Ishikawa (cell line): Measurements from ENCODE around the gene CCDC187.

Experiments
- CEBPB ChIP-seq: IDR thresholded peaks from 2 replicates; pipeline ENCODE4 v1.6.1; 2012
- CREB1 ChIP-seq: IDR thresholded peaks from 2 replicates; pipeline ENCODE4 v1.6.1; 2012; ENCODE audit warnings: low read depth
- EGR1 ChIP-seq: IDR thresholded peaks from 2 replicates; pipeline ENCODE4 v1.6.1; 2012
- EP300 ChIP-seq: IDR thresholded peaks from 2 replicates; pipeline ENCODE4 v1.6.1; 2012; ENCODE audit warnings: borderline replicate concordance
- FOXM1 ChIP-seq: IDR thresholded peaks from 2 replicates; pipeline ENCODE4 v1.6.1; 2012; ENCODE audit warnings: low read depth, borderline replicate concordance
- NFIC ChIP-seq: IDR thresholded peaks from 2 replicates; pipeline ENCODE4 v1.6.1; 2012
- RAD21 ChIP-seq: IDR thresholded peaks from 2 replicates; pipeline ENCODE4 v1.6.1; 2012; ENCODE audit warnings: low read depth
- TAF1 ChIP-seq: IDR thresholded peaks from 2 replicates; pipeline ENCODE4 v1.6.1; 2012; ENCODE audit warnings: low read depth, mild to moderate bottlenecking
- TCF12 ChIP-seq: IDR thresholded peaks from 2 replicates; pipeline ENCODE4 v1.6.1; 2012; ENCODE audit warnings: low read depth
- TEAD4 ChIP-seq: IDR thresholded peaks from 2 replicates; pipeline ENCODE4 v1.6.1; 2012
- YY1 ChIP-seq: IDR thresholded peaks from 2 replicates; pipeline ENCODE4 v1.6.1; 2012; ENCODE audit warnings: low read depth
- ZBTB7A ChIP-seq: IDR thresholded peaks from 2 replicates; pipeline ENCODE4 v1.6.1; 2012; ENCODE audit warnings: low read depth
- TF ChIP-seq, protein P1 (sequence below): IDR thresholded peaks from 2 replicates; pipeline ENCODE4 v1.6.1; 2012; ENCODE audit warnings: low read depth, mild to moderate bottlenecking
- TF ChIP-seq, protein P2 (sequence below): IDR thresholded peaks from 2 replicates; pipeline ENCODE4 v1.6.1; 2012
- TF ChIP-seq, protein P3 (sequence below): IDR thresholded peaks from 2 replicates; pipeline ENCODE4 v1.6.1; 2012

Gene CCDC187

DNA sequence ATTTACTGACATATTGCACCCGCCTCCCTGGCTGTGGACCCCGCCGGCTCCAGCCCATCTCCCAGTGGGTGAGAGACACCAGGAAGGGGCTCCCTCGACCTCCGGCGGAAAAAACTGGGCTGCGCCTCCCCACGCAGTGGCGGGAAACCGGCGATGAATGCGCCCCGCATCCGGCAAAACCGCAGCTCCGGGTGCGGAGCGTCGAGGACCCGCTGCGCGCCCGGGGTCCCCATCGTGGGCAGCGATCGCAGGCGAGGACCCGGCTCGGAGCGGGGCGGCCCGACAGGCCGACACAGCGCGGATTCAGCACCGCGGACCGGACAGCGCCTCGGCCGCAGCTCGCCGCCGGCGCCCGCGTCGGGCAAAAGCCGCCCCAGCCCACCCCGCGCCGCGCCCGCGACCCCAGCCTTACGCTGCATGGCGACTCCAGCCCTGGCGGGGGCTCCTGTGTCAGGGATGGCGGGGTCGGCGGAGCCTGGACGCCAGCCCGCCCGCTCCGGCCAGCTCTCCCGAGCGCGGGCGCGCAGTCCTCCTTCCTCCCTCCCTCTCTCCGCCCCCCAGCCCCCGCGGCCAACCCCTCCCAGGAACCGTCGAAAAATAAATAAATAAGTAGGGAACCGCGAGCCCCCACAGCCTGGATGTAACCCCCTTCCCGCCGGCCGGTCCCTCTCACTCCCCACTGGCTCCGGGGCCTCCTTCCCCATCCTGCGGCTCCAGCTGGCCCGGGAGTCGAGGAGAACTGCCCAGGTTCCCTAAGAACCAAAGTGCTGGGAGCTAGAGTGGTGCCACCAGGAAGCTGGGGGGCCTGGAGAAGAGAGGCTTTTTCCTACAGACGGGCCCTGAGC is 102.1 kb downstream of the CCDC187 start:
- TF ChIP-seq TCF12, result no peak
- TF ChIP-seq, protein P1, sequence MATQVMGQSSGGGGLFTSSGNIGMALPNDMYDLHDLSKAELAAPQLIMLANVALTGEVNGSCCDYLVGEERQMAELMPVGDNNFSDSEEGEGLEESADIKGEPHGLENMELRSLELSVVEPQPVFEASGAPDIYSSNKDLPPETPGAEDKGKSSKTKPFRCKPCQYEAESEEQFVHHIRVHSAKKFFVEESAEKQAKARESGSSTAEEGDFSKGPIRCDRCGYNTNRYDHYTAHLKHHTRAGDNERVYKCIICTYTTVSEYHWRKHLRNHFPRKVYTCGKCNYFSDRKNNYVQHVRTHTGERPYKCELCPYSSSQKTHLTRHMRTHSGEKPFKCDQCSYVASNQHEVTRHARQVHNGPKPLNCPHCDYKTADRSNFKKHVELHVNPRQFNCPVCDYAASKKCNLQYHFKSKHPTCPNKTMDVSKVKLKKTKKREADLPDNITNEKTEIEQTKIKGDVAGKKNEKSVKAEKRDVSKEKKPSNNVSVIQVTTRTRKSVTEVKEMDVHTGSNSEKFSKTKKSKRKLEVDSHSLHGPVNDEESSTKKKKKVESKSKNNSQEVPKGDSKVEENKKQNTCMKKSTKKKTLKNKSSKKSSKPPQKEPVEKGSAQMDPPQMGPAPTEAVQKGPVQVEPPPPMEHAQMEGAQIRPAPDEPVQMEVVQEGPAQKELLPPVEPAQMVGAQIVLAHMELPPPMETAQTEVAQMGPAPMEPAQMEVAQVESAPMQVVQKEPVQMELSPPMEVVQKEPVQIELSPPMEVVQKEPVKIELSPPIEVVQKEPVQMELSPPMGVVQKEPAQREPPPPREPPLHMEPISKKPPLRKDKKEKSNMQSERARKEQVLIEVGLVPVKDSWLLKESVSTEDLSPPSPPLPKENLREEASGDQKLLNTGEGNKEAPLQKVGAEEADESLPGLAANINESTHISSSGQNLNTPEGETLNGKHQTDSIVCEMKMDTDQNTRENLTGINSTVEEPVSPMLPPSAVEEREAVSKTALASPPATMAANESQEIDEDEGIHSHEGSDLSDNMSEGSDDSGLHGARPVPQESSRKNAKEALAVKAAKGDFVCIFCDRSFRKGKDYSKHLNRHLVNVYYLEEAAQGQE, result peak; percentile 90
- 0 out of 2 replicates have a peak, but pooled peaks have one; percentile 28 for TF ChIP-seq ZBTB7A

DNA sequence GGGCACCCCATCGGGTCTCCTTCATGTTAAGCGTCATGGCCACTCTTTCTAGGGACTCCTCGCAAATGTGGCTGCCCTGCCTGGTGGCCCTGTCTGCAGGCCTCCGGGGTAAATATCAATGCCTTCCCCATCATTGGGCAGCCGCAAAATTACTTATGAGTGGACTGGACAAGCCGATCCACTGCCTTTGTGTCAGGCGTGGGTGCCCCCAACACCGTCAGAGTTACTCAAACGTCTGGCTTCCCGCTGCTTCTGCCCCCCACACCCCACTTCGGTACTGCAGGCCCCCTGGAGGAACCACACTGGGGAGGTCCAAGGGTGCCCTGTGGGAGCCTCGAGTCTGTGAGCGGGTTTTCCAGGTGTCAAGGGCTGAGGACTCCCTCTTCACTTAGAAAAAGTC is 102.7 kb downstream of the CCDC187 start:
- TF ChIP-seq TAF1 (no peak), RAD21 (no peak), CREB1 (no peak), FOXM1 (no peak), EP300 (no peak), TEAD4 (no peak), EGR1 (no peak), TCF12 (no peak)

DNA sequence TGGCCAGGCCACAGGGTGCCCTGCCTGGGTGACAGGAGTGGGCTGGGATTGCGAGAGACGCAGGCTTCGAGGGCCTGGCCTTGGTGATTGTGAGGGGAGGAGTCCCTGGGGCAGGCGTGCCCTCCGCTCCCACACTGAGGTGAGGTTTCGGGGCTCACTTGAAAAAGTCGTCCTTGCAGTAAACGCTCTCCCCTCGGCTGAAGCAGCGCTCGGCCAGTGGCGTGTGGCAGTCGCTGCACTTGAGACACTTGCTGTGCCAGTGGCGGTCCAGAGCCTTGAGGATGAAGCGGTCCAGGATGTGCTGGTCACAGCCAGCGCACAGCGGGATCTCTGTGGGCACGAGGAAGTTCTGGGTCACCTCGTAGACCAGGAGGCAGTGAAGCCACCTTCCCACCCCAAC is 103.5 kb downstream of the CCDC187 start:
- TF ChIP-seq CEBPB (no peak), ZBTB7A (no peak), EGR1 (no peak), NFIC (no peak), FOXM1 (no peak), RAD21 (no peak), EP300 (no peak), CREB1 (no peak), TAF1 (no peak), TCF12 (no peak), YY1 (no peak), TEAD4 (no peak)
- TF ChIP-seq, protein P2, sequence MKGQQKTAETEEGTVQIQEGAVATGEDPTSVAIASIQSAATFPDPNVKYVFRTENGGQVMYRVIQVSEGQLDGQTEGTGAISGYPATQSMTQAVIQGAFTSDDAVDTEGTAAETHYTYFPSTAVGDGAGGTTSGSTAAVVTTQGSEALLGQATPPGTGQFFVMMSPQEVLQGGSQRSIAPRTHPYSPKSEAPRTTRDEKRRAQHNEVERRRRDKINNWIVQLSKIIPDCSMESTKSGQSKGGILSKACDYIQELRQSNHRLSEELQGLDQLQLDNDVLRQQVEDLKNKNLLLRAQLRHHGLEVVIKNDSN, result no peak
- TF ChIP-seq, protein P1, result no peak
- TF ChIP-seq, protein P3, sequence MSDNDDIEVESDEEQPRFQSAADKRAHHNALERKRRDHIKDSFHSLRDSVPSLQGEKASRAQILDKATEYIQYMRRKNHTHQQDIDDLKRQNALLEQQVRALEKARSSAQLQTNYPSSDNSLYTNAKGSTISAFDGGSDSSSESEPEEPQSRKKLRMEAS, result no peak
